ENCODE measurements around the gene OSBPL3. TPM values are rescaled to one million over a fixed set of nuclear protein-coding genes. Genes with fewer than 3 reads are reported as not detected.

OSBPL3 gene, protein sequence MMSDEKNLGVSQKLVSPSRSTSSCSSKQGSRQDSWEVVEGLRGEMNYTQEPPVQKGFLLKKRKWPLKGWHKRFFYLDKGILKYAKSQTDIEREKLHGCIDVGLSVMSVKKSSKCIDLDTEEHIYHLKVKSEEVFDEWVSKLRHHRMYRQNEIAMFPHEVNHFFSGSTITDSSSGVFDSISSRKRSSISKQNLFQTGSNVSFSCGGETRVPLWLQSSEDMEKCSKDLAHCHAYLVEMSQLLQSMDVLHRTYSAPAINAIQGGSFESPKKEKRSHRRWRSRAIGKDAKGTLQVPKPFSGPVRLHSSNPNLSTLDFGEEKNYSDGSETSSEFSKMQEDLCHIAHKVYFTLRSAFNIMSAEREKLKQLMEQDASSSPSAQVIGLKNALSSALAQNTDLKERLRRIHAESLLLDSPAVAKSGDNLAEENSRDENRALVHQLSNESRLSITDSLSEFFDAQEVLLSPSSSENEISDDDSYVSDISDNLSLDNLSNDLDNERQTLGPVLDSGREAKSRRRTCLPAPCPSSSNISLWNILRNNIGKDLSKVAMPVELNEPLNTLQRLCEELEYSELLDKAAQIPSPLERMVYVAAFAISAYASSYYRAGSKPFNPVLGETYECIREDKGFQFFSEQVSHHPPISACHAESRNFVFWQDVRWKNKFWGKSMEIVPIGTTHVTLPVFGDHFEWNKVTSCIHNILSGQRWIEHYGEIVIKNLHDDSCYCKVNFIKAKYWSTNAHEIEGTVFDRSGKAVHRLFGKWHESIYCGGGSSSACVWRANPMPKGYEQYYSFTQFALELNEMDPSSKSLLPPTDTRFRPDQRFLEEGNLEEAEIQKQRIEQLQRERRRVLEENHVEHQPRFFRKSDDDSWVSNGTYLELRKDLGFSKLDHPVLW
- total RNA-seq, result 5.4 and 7.9 TPM in 2 replicates

GRCh38 chr7:24979863-24980533, at the start of gene OSBPL3:
Gene OSBPL3, minus strand, starts transcription at chr7:24980178. Its CDS starts 87,706 bp downstream, at chr7:24892472.

DNA sequence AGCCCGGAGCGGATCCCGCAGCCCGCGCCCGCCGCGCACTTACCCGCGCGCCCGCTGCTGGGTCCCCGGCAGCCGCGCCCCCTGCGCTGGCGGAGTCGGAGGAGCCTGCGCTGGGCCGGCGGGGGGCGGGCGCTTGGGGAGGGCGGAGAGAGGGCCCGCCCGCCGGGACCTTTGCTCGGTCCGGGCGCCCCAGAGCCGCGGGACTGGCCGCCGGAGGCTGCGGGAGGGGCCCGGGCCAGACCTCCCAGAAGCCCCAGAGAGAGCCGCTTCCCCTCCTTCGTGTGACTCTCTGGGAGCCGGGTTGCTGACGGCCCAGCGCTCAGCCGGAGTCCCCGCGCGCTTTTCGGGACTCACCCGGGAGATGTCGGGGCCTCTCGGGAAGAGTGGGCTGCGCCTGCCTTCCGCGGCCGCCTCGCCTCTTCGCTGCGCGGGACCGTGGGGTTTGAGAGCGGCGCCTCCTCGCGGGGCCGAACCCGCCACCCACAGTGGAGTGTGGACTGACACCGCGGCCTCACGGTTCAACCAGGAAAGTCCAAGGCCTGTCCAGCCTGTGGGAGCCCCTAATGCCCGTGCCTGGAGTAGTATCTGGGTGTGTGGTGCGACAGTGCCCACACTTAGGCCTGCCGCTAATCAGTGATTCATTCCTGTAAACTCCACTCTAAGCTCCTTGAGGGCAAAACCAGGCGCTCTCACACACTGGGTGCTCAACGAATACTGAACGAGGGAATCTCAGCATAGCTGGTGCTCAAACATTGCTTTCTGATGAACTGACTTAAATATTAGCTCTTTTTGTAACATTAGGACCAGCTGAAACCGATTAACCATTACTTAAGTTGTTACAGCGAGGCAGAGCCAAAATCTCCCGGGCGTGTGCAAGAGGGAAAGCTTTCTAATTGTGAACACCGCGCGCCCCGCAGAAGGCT, 222.4 kb downstream of the OSBPL3 start, which contains the start of gene GSDME:
TSS of gene GSDME (minus strand) at position 112 of the 923 bp plus-strand sequence. CDS start 7,690 bp downstream, outside the sequence.

Other genes with a start within 250 kb of the OSBPL3 start
- 14.9 and 26.5 TPM in 2 replicates for gene GSDME, start 222.7 kb downstream of the OSBPL3 start, total RNA-seq
- 35.2 and 64.3 TPM in 2 replicates for gene CYCS, start 145.1 kb upstream of the OSBPL3 start, total RNA-seq
- not detected in 2 replicates for gene NPVF, start 248.3 kb upstream of the OSBPL3 start, total RNA-seq

Measured in cardiac atrium fibroblast (primary cell).